NCI-H187 treated with DMSO at 0.1 percent for 48 hours (cell line): ENCODE measurements around the gene ADNP.

Source experiments
- DNase-seq: peaks from one replicate; lab custom pipeline; 2025; lab: John Stamatoyannopoulos, UW

The ADNP gene

DNA sequence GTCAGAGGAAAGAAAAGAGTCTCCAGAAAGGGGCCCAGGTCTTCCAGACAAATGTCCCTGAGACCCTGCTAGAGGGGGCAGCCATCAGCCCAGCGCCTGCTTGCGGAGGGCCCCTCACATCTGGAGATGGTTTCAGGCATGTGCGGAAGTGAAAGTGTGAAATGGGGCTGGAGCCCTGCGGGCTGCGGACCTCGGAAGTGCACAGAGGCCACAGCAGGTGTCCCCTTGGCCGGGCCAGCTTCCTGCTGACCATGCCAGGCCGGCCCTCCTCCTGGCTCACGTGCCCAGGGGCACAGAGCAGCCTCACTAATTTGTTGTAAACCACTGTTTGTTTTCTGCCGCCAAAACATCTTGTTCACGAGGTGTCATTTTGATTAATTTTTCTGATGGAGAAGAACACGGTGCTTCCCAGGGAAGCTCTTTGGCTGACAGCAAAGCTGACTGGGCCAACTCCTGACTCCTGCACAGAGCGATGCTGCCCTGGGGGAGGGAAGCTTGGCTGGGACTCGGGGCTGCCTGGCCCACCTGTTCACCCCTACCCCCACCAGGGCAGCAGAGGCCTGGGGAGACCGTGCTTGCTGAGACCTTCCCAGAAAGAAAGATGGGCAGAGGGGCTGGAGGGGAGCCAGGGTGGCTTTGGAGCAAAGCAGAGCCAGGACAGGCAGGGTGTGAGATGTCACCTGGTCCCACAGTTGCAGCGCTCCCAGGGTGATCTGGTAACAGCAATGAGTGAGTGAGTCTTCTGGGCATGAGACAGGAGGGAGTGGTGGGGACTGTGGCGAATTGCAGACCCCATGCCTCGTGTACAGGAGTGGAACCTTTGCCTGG is 82.2 kb downstream of the ADNP start:
- DNase-seq: no peak

GRCh38 chr20:50848341-50848808 is 82.9 kb downstream of the ADNP start:
- no peak for DNase-seq

DNA sequence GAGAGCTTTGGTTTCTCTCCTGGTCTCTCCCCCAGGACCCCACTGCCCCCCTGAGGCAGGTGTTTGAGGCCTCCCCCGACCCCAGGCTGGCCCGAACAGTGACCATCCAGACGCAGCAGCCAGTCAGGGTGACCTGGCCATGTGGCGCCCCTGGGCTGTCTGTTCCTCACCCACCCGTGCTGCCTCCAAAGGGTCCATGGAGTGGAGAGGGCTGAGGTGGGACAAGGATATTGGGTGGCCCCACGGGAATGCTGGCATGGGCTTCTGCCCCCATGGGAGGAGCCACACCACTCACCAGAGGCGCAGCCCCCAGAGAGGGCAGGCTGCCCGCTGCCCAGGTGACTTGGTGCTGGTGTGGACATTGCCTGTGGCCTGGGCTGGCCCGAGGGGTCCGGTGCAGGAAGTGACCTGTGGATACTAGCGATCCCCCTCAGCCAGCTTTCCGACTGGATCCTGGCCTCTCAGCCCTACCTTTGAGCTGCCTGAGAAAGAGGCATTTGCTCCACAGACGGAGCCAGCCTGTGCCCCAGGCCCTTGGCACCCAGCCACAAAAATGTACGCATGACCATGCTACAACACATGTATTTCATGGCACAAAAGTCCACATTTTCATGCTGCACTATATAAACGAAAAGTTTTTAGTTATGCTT is 85.5 kb downstream of the ADNP start:
- no peak for DNase-seq

DNA sequence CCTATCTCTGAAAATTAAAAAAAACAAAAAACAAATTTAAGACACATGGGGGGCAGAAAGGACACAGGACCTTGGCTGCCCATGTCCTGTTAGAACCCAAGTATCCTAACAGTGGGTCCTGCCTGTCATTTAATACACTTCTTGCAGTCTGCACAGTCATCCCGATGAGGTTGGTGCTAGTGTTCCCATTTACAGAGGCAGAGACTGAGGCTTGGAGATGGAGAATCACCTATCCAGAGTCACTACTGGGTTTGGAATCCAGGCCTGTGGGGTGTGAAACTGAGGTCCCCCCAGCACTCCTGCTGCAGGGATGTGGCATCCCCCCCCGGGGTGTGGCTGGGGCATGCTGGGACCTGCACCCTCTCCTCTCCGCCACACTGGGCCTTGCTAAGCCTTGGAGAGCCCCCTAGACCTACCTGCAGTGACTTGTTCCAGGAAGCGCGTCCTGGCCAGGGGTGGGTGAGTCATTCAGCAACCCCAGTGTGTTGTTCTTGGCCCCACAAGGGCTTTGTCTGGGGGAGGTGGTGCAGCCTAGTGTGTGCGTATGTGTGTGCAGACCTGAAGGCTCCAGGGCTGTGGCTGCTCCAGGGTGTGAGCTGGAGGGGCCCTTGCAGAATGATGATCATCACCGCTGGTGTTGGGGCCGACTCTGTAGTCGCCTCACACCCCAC is 86.7 kb downstream of the ADNP start:
- no peak for DNase-seq

DNA sequence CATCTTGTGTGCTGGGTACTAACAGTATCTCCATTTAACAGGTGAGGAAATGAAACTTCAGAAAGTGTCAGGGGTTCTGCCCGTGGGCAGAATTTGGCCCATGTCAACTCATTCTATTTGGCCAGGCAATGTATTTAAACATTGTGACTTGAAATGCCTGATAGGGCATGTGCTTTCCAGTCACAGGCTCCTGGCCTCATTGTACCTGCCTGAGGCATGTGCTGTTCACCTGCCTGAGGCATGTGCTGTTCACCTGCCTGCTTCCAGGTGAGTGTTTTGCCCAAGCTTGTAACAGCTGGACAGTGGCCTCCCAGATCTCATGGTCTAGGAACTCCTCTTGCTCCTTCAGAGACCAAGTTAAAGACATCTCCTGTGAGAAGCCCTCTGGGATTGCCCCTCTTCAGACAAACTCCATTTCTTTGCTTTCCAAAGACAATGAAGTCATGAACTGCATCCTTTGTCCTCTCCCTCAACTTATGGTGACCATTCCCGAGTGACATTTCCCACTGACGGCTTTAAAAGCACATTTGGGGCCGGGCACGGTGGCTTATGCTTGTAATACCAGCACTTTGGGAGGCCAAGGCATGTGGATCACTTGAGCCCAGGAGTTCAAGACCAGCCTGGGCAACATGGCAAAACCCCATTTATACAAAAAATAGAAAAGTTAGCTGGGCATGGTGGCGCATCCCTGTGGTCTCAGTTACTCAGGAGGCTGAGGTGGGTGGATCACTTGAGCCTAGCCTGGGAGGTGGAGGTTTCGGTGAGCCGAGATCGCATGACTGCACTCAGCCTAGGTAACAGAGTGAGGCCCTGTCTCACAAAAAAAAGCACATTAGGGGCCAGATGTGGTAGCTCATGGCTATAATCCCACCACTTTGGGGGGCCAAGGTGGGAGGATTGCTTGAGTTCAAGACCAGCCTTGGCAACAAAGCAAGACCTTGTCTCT is 87.6 kb downstream of the ADNP start:
- no peak for DNase-seq

DNA sequence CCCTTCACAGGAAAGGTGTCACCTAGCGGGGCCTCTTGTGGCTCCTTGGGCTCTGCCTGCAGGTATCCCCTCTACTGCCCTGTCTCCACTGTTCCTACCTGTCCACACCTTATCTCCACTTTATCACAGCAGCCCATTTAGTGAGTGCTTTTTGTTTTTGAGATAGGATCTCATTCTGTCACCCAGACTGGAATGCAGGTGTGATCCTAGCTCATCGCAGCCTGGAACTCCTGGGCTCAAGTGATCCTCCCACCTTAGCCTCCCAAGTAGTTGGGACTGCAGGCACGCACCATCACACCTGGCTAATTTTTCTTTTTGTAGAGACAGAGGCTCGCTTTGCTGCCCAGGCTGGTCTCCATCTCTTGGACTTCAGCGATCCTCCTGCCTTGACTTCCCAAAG is 88.4 kb downstream of the ADNP start:
- no peak for DNase-seq
